Measurements from ENCODE around the gene SBF2. TPM values are rescaled to one million over a fixed set of nuclear protein-coding genes. Genes with fewer than 3 reads are reported as not detected.
A peak's percentile ranks its signal among the peaks of the same experiment; 100 is the strongest.
"Not testable (repeated sequence)": the region's sequence is repeated elsewhere in the genome, so short reads cannot be mapped to it uniquely, and the experiment has no call there.

Gene SBF2
- total RNA-seq, 4 donors from 2014 or later, result 44.6 to 59.4 (median 53.4) TPM

GRCh38 chr11:10273738-10274137 is 20.3 kb downstream of the SBF2 start:
- no peak for DNase-seq (ENCODE audit: extremely low spot score)

GRCh38 chr11:10272132-10272531 is 21.9 kb downstream of the SBF2 start:
- H3K4me3 ChIP-seq, result no peak overlapping the region
- intact Hi-C loops (cut with DNase I), result no loop called here
- no peak for TF ChIP-seq POLR2AphosphoS5 (IDR thresholded peaks at IDR 0.05)
- TF ChIP-seq CTCF (IDR thresholded peaks at IDR 0.05), result no peak
- no peak for TF ChIP-seq EP300 (IDR thresholded peaks at IDR 0.05)
- H3K36me3 ChIP-seq, result no peaks in the 10 kb centered on the region
- no peaks in the 10 kb centered on the region for H3K27me3 ChIP-seq
- no peaks in the 10 kb centered on the region for H3K9me3 ChIP-seq
- H3K27ac ChIP-seq (replicated peaks in 1 of 4), result no peak overlapping the region
- H3K4me1 ChIP-seq, result peaks cover 4 to 39% (median 34%) of the 10 kb centered on the region in 4 donors
- WGBS, result 87% methylated on average over 3 of the region's 11 CpGs
- DNase-seq (ENCODE audit: extremely low spot score), result no peak

More at GRCh38 chr11:10273738-10274137, 20.3 kb downstream of the SBF2 start:
- Histone ChIP-seq H3K27ac (replicated peaks in 1 of 4) (peak overlapping the region; percentile 47 to 68 (median 60)), H3K4me1 (peaks cover 7 to 49% (median 33%) of the 10 kb centered on the region in 4 donors), H3K9me3 (no peaks in the 10 kb centered on the region), H3K27me3 (no peaks in the 10 kb centered on the region), H3K4me3 (peak overlapping the region in 1 of 4 donors; percentile 4), H3K36me3 (no peaks in the 10 kb centered on the region)
- intact Hi-C loops (cut with DNase I), result no loop called here
- TF ChIP-seq EP300 (IDR thresholded peaks at IDR 0.05) (no peak), POLR2A (IDR thresholded peaks at IDR 0.05; ENCODE audit: low read depth) (no peak), CTCF (IDR thresholded peaks at IDR 0.05) (no peak), POLR2AphosphoS5 (IDR thresholded peaks at IDR 0.05) (no peak)

- no peak overlapping the region for H3K27ac ChIP-seq (replicated peaks in 1 of 4)
- intact Hi-C loops (cut with DNase I), result no loop called here
Observed at GRCh38 chr11:10268746-10269488, 25.1 kb downstream of the SBF2 start.

GRCh38 chr11:10267821-10268220 is 26.2 kb downstream of the SBF2 start:
- H3K27me3 ChIP-seq, result no peaks in the 10 kb centered on the region
- WGBS, result 92% methylated on average over 3 of the region's 3 CpGs
- DNase-seq (ENCODE audit: extremely low spot score), result no peak
- no peak overlapping the region for H3K4me3 ChIP-seq
- no peak overlapping the region for H3K27ac ChIP-seq (replicated peaks in 1 of 4)
- intact Hi-C loops (cut with DNase I), result no loop called here
- no peak for TF ChIP-seq POLR2A (IDR thresholded peaks at IDR 0.05; ENCODE audit: low read depth)
- TF ChIP-seq EP300 (IDR thresholded peaks at IDR 0.05), result no peak
- H3K4me1 ChIP-seq, result peaks cover 0 to 8% (median 3%) of the 10 kb centered on the region in 4 donors
- no peaks in the 10 kb centered on the region for H3K9me3 ChIP-seq
- no peaks in the 10 kb centered on the region for H3K36me3 ChIP-seq

More at GRCh38 chr11:10268746-10269488, 25.1 kb downstream of the SBF2 start:
- no peaks in the 10 kb centered on the region for H3K9me3 ChIP-seq
- no peak for DNase-seq (ENCODE audit: extremely low spot score)
- no peak for TF ChIP-seq POLR2AphosphoS5 (IDR thresholded peaks at IDR 0.05)
- no peak for TF ChIP-seq POLR2A (IDR thresholded peaks at IDR 0.05; ENCODE audit: low read depth)
- TF ChIP-seq CTCF (IDR thresholded peaks at IDR 0.05), result no peak
- no peak for TF ChIP-seq EP300 (IDR thresholded peaks at IDR 0.05)
- 76% methylated on average over 5 of the region's 5 CpGs for WGBS
- H3K36me3 ChIP-seq, result no peaks in the 10 kb centered on the region
- H3K4me3 ChIP-seq, result no peak overlapping the region
- H3K27me3 ChIP-seq, result no peaks in the 10 kb centered on the region
- peaks cover 0 to 18% (median 8%) of the 10 kb centered on the region in 4 donors for H3K4me1 ChIP-seq

- 100% methylated on average over 3 of the region's 3 CpGs for WGBS
- H3K27ac ChIP-seq (replicated peaks in 1 of 4), result no peak overlapping the region
- no peaks in the 10 kb centered on the region for H3K9me3 ChIP-seq
- H3K36me3 ChIP-seq, result no peaks in the 10 kb centered on the region
- peaks cover 0 to 8% (median 3%) of the 10 kb centered on the region in 4 donors for H3K4me1 ChIP-seq
- no peak for DNase-seq (ENCODE audit: extremely low spot score)
- no peak overlapping the region for H3K4me3 ChIP-seq
- intact Hi-C loops (cut with DNase I), result no loop called here
- TF ChIP-seq POLR2AphosphoS5 (IDR thresholded peaks at IDR 0.05) (no peak), POLR2A (IDR thresholded peaks at IDR 0.05; ENCODE audit: low read depth) (no peak), EP300 (IDR thresholded peaks at IDR 0.05) (no peak), CTCF (IDR thresholded peaks at IDR 0.05) (no peak)
- no peaks in the 10 kb centered on the region for H3K27me3 ChIP-seq
Observed at GRCh38 chr11:10265936-10266335, 28.1 kb downstream of the SBF2 start.

GRCh38 chr11:10264716-10265115 is 29.3 kb downstream of the SBF2 start:
- intact Hi-C loops (cut with DNase I); H3K4me3 ChIP-seq; H3K9me3 ChIP-seq; H3K27ac ChIP-seq (replicated peaks in 1 of 4); H3K36me3 ChIP-seq; H3K4me1 ChIP-seq; DNase-seq (ENCODE audit: extremely low spot score); H3K27me3 ChIP-seq: not testable (repeated sequence)
- 96% methylated on average over 3 of the region's 3 CpGs for WGBS
